GM23248 (cell line): Measurements from ENCODE around the gene GABBR2.

Source experiments
- EZH2 ChIP-seq: fragments of 200-600 bp; sonication (generic); IDR thresholded peaks from 2 replicates; pipeline ENCODE4 v1.6.1; 2018; ENCODE audit warnings: antibody characterized with exemption, mild to moderate bottlenecking; ENCODE audit not compliant: insufficient read depth, poor library complexity, severe bottlenecking
- EZH2phosphoT487 ChIP-seq: fragments of 200-600 bp; sonication (generic); IDR thresholded peaks from 2 replicates; pipeline ENCODE4 v1.6.1; 2018; ENCODE audit warnings: antibody characterized with exemption, moderate library complexity, mild to moderate bottlenecking, low read depth; ENCODE audit not compliant: insufficient read depth

GRCh38 chr9:98364086-98364485 lies 344.6 kb downstream of the GABBR2 start:
- no peak for TF ChIP-seq EZH2
- TF ChIP-seq EZH2phosphoT487: no peak
